HCT116 (cell line): Measurements from ENCODE around the gene TCEAL2. TPM values are rescaled to one million over a fixed set of nuclear protein-coding genes. Genes with fewer than 3 reads are reported as not detected.
"Not testable (repeated sequence)": the region's sequence is repeated elsewhere in the genome, so short reads cannot be mapped to it uniquely, and the experiment has no call there.

ENCODE experiments used
- ATAC-seq: fragments of 200-7000 bp; cut with Tn5 transposase; 2 replicates; pipeline ENCODE4 v1.9.1; 2020; ENCODE audit warnings: mild to moderate bottlenecking, moderate library complexity
- BruUV-seq: library from RNA; stranded (reverse); fragments of 400-500 nt; replicated peaks from 2 replicates; lab custom pipeline; 2021; lab: Mats Ljungman, UMichigan
- CTCF ChIA-PET: fragments of 300-600 bp; sonication (Branson Sonifier 250); formaldehyde crosslinking; loops from one replicate; lab custom pipeline; 2021; ENCODE audit warnings: antibody characterized with exemption; lab: Charles Lee
- POLR2A ChIA-PET: fragments of 300-600, 350-600 bp; sonication (Branson Sonifier 250); formaldehyde crosslinking; loops from one replicate; lab custom pipeline; 2021; ENCODE audit warnings: antibody characterized with exemption; lab: Charles Lee
- RAD21 ChIA-PET, 2 experiments: fragments of 300-600 bp; sonication (Branson Sonifier 250); formaldehyde crosslinking; loops; one replicate each; lab custom pipeline; 2023; ENCODE audit warnings: low total read pairs in 2 of 2; ENCODE audit not compliant: uncharacterized antibody in 2 of 2, unreplicated experiment in 2 of 2, low non-redundant PET in 1 of 2; lab: Charles Lee
- DNase-seq: peaks from one replicate; pipeline ENCODE4 v3.0.0-alpha.2; 2010; ENCODE audit warnings: low read depth, low spot score
- H2AFZ ChIP-seq: fragments of 200-600 bp; shearing (Covaris generic), sonication (generic); 2 replicates; pipeline ENCODE4 v1.6.1; 2017; ENCODE audit warnings: low read depth, mixed run types, mixed read lengths, antibody characterized with exemption, low read length; ENCODE audit not compliant: poor library complexity, severe bottlenecking
- H3K27ac ChIP-seq: 2 replicates; pipeline ENCODE4 v1.5.1; 2012; ENCODE audit warnings: low read depth, low read length
- H3K27me3 ChIP-seq: fragments of 200-600 bp; sonication (generic); 2 replicates; pipeline ENCODE4 v1.6.1; 2016; ENCODE audit warnings: mixed run types, low read length, mixed read lengths; ENCODE audit not compliant: insufficient read depth
- H3K36me3 ChIP-seq, 2 experiments: fragments of 200-500 bp in 1 of 2; fragments of 200-600 bp in 1 of 2; sonication (Bioruptor generic) in 1 of 2; sonication (generic) in 1 of 2; 2 replicates each; pipeline versions ENCODE4 v1.5.1 to v1.6.1; 2014 to 2016; ENCODE audit warnings: low read length in 2 of 2, inconsistent platforms in 1 of 2, mixed read lengths in 1 of 2, mixed run types in 1 of 2; ENCODE audit not compliant: insufficient read depth in 2 of 2, control insufficient read depth in 1 of 2
- H3K4me1 ChIP-seq, 2 experiments: fragments of 200-600 bp in 1 of 2; sonication (generic) in 1 of 2; 2 replicates each; pipeline versions ENCODE4 v1.5.1 to v1.6.1; 2012 to 2017; ENCODE audit warnings: low read length in 2 of 2, inconsistent platforms in 1 of 2, mild to moderate bottlenecking in 1 of 2, mixed read lengths in 1 of 2, mixed run types in 1 of 2, moderate library complexity in 1 of 2; ENCODE audit not compliant: insufficient read depth in 2 of 2, control insufficient read depth in 1 of 2
- H3K4me2 ChIP-seq: fragments of 200-600 bp; sonication (generic); 2 replicates; pipeline ENCODE4 v1.6.1; 2017; ENCODE audit warnings: mixed run types, low read length, mixed read lengths
- H3K4me3 ChIP-seq, 2 experiments: fragments of 200-600 bp in 1 of 2; sonication (generic) in 1 of 2; replicated peaks in 1 of 2; 2 replicates each; pipeline ENCODE4 v1.5.1; 2011 to 2016; ENCODE audit warnings: low read length in 2 of 2, control low read depth in 1 of 2, low read depth in 1 of 2, mild to moderate bottlenecking in 1 of 2, mixed read lengths in 1 of 2, mixed run types in 1 of 2
- H3K79me2 ChIP-seq: fragments of 200-600 bp; sonication (generic); 2 replicates; pipeline ENCODE4 v1.6.1; 2017; ENCODE audit warnings: mild to moderate bottlenecking, mixed run types, low read length, moderate library complexity, mixed read lengths; ENCODE audit not compliant: insufficient read depth
- H3K9ac ChIP-seq: fragments of 200-600 bp; sonication (generic); 2 replicates; pipeline ENCODE4 v1.6.1; 2016; ENCODE audit warnings: low read length, mixed read lengths
- H3K9me2 ChIP-seq: fragments of 200-600 bp; sonication (generic), shearing (Covaris generic); 2 replicates; pipeline ENCODE4 v1.6.1; 2017; ENCODE audit warnings: mixed run types, mild to moderate bottlenecking, moderate library complexity; ENCODE audit not compliant: insufficient read depth
- H3K9me3 ChIP-seq, 2 experiments: fragments of 200-500 bp in 1 of 2; fragments of 200-600 bp in 1 of 2; sonication (Bioruptor generic) in 1 of 2; sonication (generic) in 1 of 2; 2 replicates each; pipeline ENCODE4 v1.6.1; 2014 to 2017; ENCODE audit warnings: low read length in 2 of 2, mixed read lengths in 2 of 2, inconsistent platforms in 1 of 2, low read depth in 1 of 2, mild to moderate bottlenecking in 1 of 2, mixed run types in 1 of 2, moderate library complexity in 1 of 2; ENCODE audit not compliant: control insufficient read depth in 1 of 2, insufficient read depth in 1 of 2
- H4K20me1 ChIP-seq: fragments of 200-600 bp; sonication (generic), shearing (Covaris generic); 2 replicates; pipeline ENCODE4 v1.6.1; 2017; ENCODE audit warnings: mixed run types, mild to moderate bottlenecking, moderate library complexity; ENCODE audit not compliant: insufficient read depth
- CEBPB ChIP-seq: IDR thresholded peaks from 2 replicates; pipeline ENCODE4 v1.6.1; 2012; ENCODE audit warnings: low read depth
- EGR1 ChIP-seq: IDR thresholded peaks from 2 replicates; pipeline ENCODE4 v1.6.1; 2012; ENCODE audit warnings: low read depth
- ELF1 ChIP-seq: IDR thresholded peaks from 2 replicates; pipeline ENCODE4 v1.6.1; 2012; ENCODE audit warnings: low read depth, borderline replicate concordance
- EZH2 ChIP-seq: fragments of 200-600 bp; sonication (generic); IDR thresholded peaks from 2 replicates; pipeline ENCODE4 v1.6.1; 2017; ENCODE audit warnings: antibody characterized with exemption, mixed run types
- EZH2phosphoT487 ChIP-seq: fragments of 200-600 bp; IDR thresholded peaks from 2 replicates; pipeline ENCODE4 v1.6.1; 2018; ENCODE audit warnings: antibody characterized with exemption, borderline replicate concordance
- FOSL1 ChIP-seq: IDR thresholded peaks from 2 replicates; pipeline ENCODE4 v1.6.1; 2012; ENCODE audit warnings: low read depth
- JUND ChIP-seq: IDR thresholded peaks from 2 replicates; pipeline ENCODE4 v1.6.1; 2012
- POLR2AphosphoS5 ChIP-seq: IDR thresholded peaks from 2 replicates; pipeline ENCODE4 v1.6.1; 2011; ENCODE audit warnings: mild to moderate bottlenecking, low read depth, low read length, moderate library complexity
- RAD21 ChIP-seq: IDR thresholded peaks from 2 replicates; pipeline ENCODE4 v1.6.1; 2012; ENCODE audit warnings: low read depth, mild to moderate bottlenecking
- SIN3A ChIP-seq: IDR thresholded peaks from 2 replicates; pipeline ENCODE4 v1.6.1; 2012; ENCODE audit warnings: low read depth
- SP1 ChIP-seq: IDR thresholded peaks from 2 replicates; pipeline ENCODE4 v1.6.1; 2012; ENCODE audit warnings: low read depth
- SRF ChIP-seq: IDR thresholded peaks from 2 replicates; pipeline ENCODE4 v1.6.1; 2012; ENCODE audit warnings: low read depth
- TCF7L2 ChIP-seq: IDR thresholded peaks from 2 replicates; pipeline ENCODE4 v1.7.0; 2011; ENCODE audit warnings: borderline replicate concordance, inconsistent platforms; ENCODE audit not compliant: insufficient read depth, insufficient read length; ENCODE audit errors: extremely low read depth
- YY1 ChIP-seq: IDR thresholded peaks from 2 replicates; pipeline ENCODE4 v1.6.1; 2011; ENCODE audit warnings: low read length, low read depth, moderate library complexity, mild to moderate bottlenecking; ENCODE audit not compliant: insufficient replicate concordance; ENCODE audit errors: extremely low read depth
- ZFX ChIP-seq: fragments of 450-650 bp; IDR thresholded peaks from 2 replicates; pipeline ENCODE4 v1.6.1; 2017
- ZNF274 ChIP-seq: fragments of 200-500 bp; sonication (Bioruptor generic); IDR thresholded peaks from 2 replicates; pipeline ENCODE4 v1.6.1; 2014; ENCODE audit warnings: mild to moderate bottlenecking, low read depth, low read length, inconsistent platforms
- intact Hi-C: fragments of 100-400 bp; cut with micrococcal nuclease; formaldehyde crosslinking; loops from 2 replicates; pipeline ENCODE4 v1.10.0; 2022
- total RNA-seq: library from RNA; stranded (reverse); gene quantifications from one replicate; pipeline ENCODE4 v1.2.1, GENCODE V29; 2021; ENCODE audit not compliant: unreplicated experiment
- TF ChIP-seq, protein P1 (sequence below): IDR thresholded peaks from 2 replicates; pipeline ENCODE4 v1.6.1; 2011; ENCODE audit warnings: mild to moderate bottlenecking, low read length, moderate library complexity; ENCODE audit not compliant: insufficient replicate concordance; ENCODE audit errors: extremely low read depth
- TF ChIP-seq, protein P2 (sequence below): IDR thresholded peaks from 2 replicates; pipeline ENCODE4 v1.6.1; 2012; ENCODE audit warnings: low read depth
- TF ChIP-seq, protein P3 (sequence below): IDR thresholded peaks from 2 replicates; pipeline ENCODE4 v1.6.1; 2012

TCEAL2 gene
- total RNA-seq, 1 experiment from 2014 or later, result not detected

DNA sequence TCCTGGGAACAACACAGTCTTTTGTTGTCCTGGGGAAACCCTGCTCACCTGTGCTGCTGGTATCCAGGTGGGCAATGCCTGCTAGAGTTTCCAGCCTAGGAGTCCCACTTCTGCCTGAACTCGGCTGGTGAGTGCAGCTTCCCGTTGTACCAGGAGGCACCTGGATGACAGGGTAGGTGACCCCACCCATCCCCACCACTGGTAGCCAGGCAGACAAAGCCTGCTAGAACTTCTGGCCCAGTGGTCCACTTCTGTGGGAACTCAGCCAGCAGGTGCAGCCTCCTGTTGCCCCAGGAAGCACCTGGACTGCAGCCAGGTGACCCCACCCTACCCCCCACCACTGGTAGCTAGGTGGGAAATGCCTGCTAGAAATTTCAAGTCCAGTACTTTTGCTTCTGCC is 9.7 kb upstream of the TCEAL2 start:
- CTCF ChIA-PET, result no interaction called here

DNA sequence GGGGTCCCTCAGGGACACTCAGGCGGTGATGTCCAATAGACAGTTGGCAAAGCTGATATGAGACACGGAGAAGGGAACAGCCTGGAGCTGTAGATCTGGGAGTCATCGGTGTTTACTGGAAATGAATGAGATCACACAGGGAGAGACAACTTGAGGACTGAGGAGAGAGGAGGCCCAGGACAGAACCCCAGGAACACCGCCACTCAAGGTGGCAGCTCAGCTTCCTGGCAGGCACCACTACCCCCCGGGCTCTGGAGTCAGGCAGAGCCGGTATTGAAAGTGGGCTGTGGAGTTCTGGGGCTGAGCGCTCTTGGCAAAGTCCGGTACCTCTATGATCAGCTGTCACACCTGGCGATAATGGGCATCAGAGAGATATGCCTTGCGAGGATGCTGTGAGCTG is 465 bp upstream of the TCEAL2 start:
- H3K9ac ChIP-seq, ATAC-seq, BruUV-seq: not testable (repeated sequence)

More for the DNA sequence above, 9.7 kb upstream of the TCEAL2 start:
- no peaks in the 10 kb centered on the region for H3K9me2 ChIP-seq
- no peaks in the 10 kb centered on the region for H3K27me3 ChIP-seq
- H4K20me1 ChIP-seq, result no peaks in the 10 kb centered on the region
- H3K9me3 ChIP-seq, result no peaks in the 10 kb centered on the region
- H3K36me3 ChIP-seq, result no peaks in the 10 kb centered on the region
- TF ChIP-seq SRF (no peak), EZH2 (no peak), POLR2AphosphoS5 (no peak), TCF7L2 (no peak), EGR1 (no peak), ELF1 (no peak), EZH2phosphoT487 (no peak), YY1 (no peak), JUND (no peak), SP1 (no peak), SIN3A (no peak), CEBPB (no peak), ZNF274 (no peak), FOSL1 (no peak), ZFX (no peak), RAD21 (no peak)
- TF ChIP-seq, protein P1, sequence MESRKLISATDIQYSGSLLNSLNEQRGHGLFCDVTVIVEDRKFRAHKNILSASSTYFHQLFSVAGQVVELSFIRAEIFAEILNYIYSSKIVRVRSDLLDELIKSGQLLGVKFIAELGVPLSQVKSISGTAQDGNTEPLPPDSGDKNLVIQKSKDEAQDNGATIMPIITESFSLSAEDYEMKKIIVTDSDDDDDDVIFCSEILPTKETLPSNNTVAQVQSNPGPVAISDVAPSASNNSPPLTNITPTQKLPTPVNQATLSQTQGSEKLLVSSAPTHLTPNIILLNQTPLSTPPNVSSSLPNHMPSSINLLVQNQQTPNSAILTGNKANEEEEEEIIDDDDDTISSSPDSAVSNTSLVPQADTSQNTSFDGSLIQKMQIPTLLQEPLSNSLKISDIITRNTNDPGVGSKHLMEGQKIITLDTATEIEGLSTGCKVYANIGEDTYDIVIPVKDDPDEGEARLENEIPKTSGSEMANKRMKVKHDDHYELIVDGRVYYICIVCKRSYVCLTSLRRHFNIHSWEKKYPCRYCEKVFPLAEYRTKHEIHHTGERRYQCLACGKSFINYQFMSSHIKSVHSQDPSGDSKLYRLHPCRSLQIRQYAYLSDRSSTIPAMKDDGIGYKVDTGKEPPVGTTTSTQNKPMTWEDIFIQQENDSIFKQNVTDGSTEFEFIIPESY, result no peak
- TF ChIP-seq, protein P2, sequence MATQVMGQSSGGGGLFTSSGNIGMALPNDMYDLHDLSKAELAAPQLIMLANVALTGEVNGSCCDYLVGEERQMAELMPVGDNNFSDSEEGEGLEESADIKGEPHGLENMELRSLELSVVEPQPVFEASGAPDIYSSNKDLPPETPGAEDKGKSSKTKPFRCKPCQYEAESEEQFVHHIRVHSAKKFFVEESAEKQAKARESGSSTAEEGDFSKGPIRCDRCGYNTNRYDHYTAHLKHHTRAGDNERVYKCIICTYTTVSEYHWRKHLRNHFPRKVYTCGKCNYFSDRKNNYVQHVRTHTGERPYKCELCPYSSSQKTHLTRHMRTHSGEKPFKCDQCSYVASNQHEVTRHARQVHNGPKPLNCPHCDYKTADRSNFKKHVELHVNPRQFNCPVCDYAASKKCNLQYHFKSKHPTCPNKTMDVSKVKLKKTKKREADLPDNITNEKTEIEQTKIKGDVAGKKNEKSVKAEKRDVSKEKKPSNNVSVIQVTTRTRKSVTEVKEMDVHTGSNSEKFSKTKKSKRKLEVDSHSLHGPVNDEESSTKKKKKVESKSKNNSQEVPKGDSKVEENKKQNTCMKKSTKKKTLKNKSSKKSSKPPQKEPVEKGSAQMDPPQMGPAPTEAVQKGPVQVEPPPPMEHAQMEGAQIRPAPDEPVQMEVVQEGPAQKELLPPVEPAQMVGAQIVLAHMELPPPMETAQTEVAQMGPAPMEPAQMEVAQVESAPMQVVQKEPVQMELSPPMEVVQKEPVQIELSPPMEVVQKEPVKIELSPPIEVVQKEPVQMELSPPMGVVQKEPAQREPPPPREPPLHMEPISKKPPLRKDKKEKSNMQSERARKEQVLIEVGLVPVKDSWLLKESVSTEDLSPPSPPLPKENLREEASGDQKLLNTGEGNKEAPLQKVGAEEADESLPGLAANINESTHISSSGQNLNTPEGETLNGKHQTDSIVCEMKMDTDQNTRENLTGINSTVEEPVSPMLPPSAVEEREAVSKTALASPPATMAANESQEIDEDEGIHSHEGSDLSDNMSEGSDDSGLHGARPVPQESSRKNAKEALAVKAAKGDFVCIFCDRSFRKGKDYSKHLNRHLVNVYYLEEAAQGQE, result no peak
- TF ChIP-seq, protein P3, sequence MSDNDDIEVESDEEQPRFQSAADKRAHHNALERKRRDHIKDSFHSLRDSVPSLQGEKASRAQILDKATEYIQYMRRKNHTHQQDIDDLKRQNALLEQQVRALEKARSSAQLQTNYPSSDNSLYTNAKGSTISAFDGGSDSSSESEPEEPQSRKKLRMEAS, result no peak
- RAD21 ChIA-PET, result no interaction called here
- no peaks in the 10 kb centered on the region for H3K4me1 ChIP-seq
- no peaks in the 10 kb centered on the region for H3K79me2 ChIP-seq
- H3K27ac ChIP-seq, result no peak overlapping the region
- no TSS peak for BruUV-seq
- no peak overlapping the region for H3K4me2 ChIP-seq
- intact Hi-C loops, result no loop called here
- H3K9ac ChIP-seq, result no peak overlapping the region
- DNase-seq (no peak), ATAC-seq (no peak)
- no peak overlapping the region for H2AFZ ChIP-seq
- POLR2A ChIA-PET, result no interaction called here
- no peak overlapping the region for H3K4me3 ChIP-seq

More for the DNA sequence above, 465 bp upstream of the TCEAL2 start:
- intact Hi-C loops, H4K20me1 ChIP-seq, CTCF ChIA-PET, H3K4me1 ChIP-seq, H3K36me3 ChIP-seq, POLR2A ChIA-PET, H3K27ac ChIP-seq, H2AFZ ChIP-seq, H3K27me3 ChIP-seq, H3K9me2 ChIP-seq, H3K4me3 ChIP-seq, H3K4me2 ChIP-seq, DNase-seq, H3K9me3 ChIP-seq, RAD21 ChIA-PET, H3K79me2 ChIP-seq: not testable (repeated sequence)
